Hepatocyte (in vitro differentiated cells): ENCODE measurements around the gene ENTPD2.

Experiments
- CTCF ChIP-seq: fragments of 200-600 bp; sonication (generic); IDR thresholded peaks from 2 replicates; pipeline ENCODE4 v1.5.1; 2016; ENCODE audit warnings: antibody characterized with exemption, mild to moderate bottlenecking; ENCODE audit not compliant: poor library complexity
- EZH2 ChIP-seq: fragments of 200-600 bp; sonication (generic); IDR thresholded peaks from 2 replicates; pipeline ENCODE4 v1.6.1; 2016; ENCODE audit warnings: antibody characterized with exemption, mild to moderate bottlenecking, borderline replicate concordance
- EZH2phosphoT487 ChIP-seq: fragments of 200-600 bp; sonication (generic); IDR thresholded peaks from one replicate; pipeline ENCODE4 v1.6.1; 2018; ENCODE audit warnings: antibody characterized with exemption, mild to moderate bottlenecking, low read depth, moderate library complexity; ENCODE audit not compliant: unreplicated experiment, severe bottlenecking

- no peak for TF ChIP-seq EZH2phosphoT487
- TF ChIP-seq CTCF, result no peak
- TF ChIP-seq EZH2, result no peak
These were observed 32.9 kb downstream of the ENTPD2 start for GRCh38 chr9:137020771-137021567.
